ENCODE results near the gene ADAMTS12. TPM values are rescaled to one million over a fixed set of nuclear protein-coding genes. Genes with fewer than 3 reads are reported as not detected.

Gene ADAMTS12
- total RNA-seq, 1 donor from 2014 or later: 2.2 TPM

DNA sequence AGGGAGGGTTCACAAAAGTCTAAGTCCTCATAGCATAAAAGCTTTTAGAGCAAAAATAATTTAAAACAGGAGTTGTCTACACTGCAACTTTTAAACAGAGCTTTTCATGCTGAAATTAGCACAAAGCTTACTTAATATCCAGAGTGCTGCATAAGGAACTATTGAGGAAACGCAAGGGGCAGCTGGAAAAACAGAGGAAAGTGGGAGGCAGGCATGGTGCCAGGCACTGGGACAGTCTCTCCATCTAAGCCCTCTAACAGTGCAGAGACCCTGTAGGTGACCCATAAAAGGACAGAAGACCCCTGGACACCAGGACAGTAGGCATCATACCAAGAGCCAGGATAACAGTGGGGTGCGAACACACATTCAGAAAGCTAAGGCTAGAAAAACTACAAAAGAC lies 49.3 kb downstream of the ADAMTS12 start:
- DNase-seq (ENCODE audit: low spot score): no peak

GRCh38 chr5:33841891-33842290 lies 49.9 kb downstream of the ADAMTS12 start:
- DNase-seq (ENCODE audit: low spot score): no peak

DNA sequence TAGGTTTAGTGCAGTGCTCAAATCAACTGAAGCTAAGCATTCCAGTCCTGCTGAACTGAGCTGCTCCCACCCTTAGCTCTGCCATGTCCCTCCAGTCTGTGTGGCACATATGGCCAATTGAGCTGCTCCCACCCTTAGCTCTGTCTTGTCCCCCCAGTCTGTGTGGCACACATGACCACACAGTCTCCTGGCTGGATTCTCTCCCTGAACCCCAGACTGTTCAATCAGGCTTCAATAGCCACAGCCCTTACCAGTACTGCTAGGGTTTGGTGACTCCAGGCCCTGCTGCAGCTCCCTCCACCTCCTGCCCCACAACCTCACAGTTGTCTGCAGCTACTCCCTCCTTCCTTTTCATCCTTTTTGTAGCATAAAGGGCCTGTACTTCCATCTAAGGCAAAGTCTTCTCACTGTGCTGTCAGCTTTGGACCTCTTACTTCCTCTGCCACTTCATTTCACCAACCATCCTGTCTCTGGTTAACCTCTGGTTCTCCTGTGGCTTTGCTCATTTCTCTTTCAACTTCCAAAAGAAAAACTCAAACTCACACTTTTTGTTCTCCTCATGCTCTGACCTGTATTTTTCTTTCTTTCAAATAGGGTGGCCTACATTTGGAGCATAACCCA lies 50.8 kb downstream of the ADAMTS12 start:
- no peak for DNase-seq (ENCODE audit: low spot score)

DNA sequence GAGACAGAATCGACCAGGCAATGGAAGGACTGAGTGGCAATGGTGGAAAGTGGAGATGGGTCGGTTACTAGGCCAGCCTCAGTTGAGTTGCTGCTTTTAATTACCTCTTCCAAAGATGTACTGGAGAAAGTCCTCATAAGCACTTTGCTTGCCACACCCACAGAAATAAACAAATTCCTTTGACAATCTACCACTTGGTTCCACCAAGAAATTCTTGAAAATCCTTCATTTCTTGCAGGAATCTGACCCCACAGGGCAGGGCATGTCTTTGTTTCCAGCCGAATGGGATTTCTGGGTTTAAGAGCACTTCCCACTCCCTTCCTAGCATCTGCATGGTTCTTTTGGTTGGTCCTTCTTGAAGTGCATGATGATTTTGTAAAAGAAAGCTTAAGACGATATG lies 54.5 kb downstream of the ADAMTS12 start:
- DNase-seq (ENCODE audit: low spot score): no peak

DNA sequence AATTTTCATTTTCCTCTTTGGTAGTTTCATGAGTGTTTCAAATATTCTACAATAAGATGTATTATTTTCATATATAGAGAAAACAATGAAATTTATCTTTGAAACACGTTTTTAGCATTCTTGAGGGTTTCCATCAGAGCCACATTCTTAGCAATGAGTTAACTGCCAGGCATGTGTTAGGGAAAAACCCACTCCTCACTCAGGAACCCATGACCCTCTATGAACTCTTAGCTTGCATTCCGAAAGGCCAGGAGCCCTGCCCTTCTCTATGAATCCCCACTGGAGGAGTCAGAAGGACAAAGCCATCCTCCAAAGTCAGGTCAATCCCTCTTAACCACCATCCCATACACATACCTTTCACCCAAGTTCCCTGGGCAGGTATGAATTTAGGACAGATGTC lies 57.5 kb downstream of the ADAMTS12 start:
- DNase-seq (ENCODE audit: low spot score): no peak

GRCh38 chr5:33833237-33833575 lies 58.6 kb downstream of the ADAMTS12 start:
- no peak for DNase-seq (ENCODE audit: low spot score)

GRCh38 chr5:33832404-33833236 lies 59.2 kb downstream of the ADAMTS12 start:
- no peak for DNase-seq (ENCODE audit: low spot score)

DNA sequence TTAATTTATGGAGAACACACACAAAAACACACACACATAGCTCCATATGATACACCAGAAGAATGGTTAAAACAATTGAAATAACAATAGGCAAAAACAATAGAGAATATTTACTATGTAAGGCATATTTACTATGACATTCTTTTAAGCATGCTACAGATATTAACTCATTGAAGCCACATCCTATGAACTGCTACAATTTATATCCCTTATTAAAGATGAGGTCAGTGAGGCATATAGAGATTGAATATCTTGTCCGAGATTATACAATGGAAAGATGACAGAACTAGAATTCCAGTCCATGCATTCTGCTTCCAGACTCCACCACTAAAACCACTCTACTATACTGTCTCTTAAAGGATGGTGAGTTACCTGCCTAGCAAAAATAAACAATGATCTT lies 60.7 kb downstream of the ADAMTS12 start:
- DNase-seq (ENCODE audit: low spot score): no peak

DNA sequence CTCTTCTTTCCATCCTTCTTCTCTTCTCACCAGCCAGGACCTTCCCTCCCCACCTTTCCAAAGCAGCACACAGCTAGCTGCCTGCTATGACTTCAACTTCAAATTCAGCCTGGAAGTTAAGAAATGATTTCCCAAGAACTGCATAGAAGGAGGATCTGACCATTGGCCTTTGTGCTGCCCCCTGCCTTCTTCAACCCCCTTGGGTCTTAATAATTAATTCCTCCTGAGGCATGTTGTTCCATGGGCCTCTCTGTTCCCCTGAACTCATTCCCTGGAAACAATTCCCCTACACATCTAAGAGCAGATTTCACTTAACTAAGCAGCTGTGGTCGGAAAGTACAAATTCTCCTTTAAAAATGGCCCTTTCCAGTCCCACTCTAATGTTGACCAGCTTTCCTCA lies 62.4 kb downstream of the ADAMTS12 start:
- DNase-seq (ENCODE audit: low spot score): no peak

- DNase-seq (ENCODE audit: low spot score): no peak
These were observed 63.0 kb downstream of the ADAMTS12 start for GRCh38 chr5:33828626-33829308.

DNA sequence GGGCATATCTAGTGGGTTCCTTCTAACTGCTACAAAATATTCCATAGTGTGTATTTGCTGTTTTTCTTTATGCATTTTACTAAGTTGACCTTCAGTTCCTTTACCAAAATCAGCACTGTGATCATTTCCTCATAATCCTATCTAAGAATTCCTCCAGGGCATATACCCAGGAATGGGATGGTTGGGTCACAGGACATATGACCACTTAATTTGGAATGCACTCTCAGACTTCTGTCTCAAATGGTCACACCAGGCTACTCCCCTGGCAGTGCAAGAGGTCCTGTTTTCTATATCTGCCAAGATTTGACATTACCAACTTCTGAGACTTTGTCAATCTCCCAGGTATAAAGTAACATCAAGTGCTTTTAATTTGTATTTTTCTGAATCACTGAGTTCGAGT lies 63.9 kb downstream of the ADAMTS12 start:
- no peak for DNase-seq (ENCODE audit: low spot score)

DNA sequence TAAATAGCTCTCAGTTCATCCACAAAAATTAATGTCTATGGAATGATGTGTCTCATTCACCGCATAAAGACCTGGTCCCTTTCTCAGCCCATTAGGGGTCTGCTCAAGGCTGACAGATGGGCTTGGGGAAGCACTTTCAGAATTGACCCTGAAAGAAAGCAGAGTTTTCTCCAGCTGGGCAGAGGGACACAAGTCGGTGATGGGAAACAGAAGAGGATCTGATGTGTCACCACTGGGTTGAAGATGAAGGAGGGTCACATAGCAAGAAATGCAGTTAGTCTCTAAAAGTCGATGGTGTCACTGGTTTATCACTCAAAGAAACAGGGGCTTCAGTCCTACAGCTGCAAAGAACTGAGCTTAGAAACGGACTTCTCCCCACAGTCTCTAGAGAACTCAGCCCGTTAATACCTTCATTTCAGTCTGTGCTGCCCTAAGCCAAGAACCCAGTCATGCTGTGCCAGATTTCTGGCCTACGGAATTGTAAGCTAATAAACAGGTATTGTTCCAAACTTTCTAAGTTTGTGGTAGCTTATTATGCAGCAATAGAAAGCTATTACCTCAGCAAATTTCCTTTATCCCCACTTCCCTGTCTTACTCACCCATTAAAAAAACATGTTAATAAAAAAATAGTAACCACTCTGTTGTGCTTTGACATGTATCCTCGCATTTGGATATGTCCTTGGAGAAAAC lies 64.6 kb downstream of the ADAMTS12 start:
- no peak for DNase-seq (ENCODE audit: low spot score)

- DNase-seq (ENCODE audit: low spot score): peak; percentile 11
These were observed 67.1 kb downstream of the ADAMTS12 start for GRCh38 chr5:33824516-33825195.

DNA sequence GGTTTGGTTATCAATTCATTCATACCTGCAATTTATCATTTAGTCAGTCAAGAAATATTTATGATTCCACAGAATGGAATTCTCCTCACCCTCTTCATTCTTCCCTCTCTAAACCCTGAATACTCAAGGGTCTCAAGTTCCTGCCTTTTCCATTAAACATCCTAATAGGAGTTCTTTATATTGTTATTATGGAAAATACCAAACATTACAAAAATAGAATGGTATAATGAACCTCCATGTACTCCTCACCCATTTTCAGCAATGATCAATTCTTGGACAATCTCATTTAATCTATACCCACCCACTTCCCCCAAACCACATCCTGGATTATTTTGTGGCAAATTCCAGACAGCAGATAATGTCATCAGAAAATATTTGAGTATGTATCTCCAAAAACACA lies 74.5 kb downstream of the ADAMTS12 start:
- no peak for DNase-seq (ENCODE audit: low spot score)

GRCh38 chr5:33816791-33817190 lies 75.0 kb downstream of the ADAMTS12 start:
- DNase-seq (ENCODE audit: low spot score): no peak

DNA sequence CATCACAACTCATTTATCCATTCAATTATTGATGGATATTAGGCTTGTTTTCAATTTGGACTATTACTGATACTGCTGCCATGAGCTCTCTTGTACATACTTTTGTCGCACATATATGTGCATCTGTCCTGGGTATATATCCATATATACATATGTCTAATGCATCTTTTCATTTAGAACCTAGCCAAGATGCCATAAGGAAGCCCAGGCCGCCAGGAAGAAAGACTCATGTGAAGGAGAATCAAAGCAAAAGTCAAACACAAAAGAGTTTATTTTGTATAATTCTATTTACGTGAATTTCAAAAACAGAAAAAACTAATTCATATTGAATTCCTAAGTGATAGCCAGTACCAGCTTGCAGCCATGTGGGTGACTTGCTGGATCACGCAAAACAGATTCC lies 79.0 kb downstream of the ADAMTS12 start:
- DNase-seq (ENCODE audit: low spot score): no peak

DNA sequence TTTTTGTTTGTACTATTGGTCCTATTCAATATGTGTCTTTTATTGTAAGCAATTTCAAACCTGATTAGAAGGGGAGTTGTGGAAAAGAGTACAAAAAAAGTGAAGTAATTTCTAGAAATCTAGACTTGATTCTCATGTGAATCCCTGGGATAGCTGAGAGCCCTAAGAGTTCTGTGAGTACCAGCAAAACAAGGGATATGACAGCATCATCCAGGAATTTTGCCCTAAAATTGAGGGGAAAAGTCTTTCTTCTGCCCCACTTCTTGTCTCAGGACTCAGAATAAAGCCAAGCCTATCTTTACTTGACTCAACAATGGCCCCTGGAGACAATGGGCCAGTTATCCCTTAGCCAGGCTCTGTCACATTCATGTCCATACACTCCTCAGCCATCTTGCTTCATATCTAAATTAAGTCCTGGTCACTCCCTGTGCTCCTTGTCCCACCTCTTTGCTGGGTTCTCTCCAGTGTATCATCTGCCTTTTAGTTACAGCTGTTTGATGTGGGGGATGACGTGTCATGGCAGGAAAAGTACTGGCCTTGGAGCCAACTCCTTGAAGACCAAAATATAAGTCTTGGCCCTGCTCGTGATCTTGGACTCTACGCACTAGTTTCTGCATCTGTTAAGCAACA lies 81.2 kb downstream of the ADAMTS12 start:
- DNase-seq (ENCODE audit: low spot score): no peak

DNA sequence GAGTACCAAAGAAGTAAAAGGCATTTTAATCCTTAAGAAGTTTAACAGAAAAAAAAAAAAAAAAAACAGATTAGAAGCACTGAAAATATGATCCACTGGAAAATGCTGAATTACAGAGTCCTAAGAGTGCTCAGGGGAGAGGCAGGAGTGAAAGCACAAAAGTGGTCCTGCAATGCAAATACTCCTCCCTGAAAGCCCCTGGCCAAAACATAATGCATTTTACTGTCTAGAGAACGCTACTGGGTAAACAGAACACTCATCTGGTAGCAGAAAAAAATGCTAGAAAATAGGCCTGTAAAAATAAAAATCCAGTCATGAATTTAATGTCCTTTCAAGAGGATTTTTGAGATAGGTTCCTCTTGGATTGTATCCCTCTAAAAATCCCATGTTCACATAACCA lies 81.9 kb downstream of the ADAMTS12 start:
- no peak for DNase-seq (ENCODE audit: low spot score)

- no peak for DNase-seq (ENCODE audit: low spot score)
These were observed 83.1 kb downstream of the ADAMTS12 start for GRCh38 chr5:33808699-33809098.

DNA sequence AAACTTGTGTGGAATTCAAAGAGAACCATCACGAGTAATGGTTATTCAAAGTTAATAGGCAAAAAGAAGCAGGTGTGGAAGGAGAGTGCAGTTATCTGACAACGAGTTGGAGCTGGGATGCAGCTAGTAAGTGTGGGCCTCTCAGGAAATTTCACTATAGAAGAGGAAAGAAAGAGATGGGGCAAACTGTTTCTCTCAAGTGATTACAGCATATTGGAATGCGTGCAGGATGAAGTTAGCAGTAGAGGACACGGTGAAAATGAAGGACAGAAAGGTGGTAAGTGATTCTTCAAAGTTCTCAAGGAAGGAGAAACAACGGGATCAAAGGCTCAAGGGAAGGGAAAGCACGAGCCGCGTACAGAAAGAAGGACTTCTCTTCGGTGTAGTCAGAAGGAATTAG lies 84.0 kb downstream of the ADAMTS12 start:
- DNase-seq (ENCODE audit: low spot score): no peak

DNA sequence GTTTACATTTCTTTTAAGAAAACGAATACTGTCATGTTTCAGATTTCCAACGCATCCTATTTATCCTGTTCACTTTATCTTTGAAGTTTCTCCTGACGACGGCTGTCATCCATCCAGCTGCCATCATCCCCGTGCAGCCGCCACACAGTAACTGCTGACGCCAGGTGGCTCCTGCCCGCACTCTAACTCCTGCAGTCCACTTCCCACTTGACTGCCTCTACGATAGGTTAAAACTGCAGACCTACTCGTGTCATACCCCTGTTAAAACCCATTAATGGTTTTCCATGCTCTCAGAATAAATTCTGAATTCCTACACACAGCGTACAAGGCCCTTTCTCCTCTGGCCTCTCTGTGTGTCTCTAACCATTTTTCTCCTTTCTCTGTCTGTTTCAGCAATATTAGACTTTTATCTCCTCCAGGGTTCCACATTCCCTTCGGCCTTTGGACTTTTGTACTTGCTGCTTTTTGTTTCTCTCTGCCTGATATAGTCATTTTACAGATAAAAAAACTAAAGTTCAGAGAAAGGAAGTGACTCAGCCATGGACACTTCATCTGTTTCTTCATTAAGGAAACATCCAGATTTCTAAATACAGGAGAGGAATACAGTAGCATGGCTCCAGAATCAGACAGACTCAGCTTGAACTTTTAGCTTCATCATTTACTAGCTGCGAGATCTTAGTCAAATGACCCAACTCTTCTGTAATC lies 84.9 kb downstream of the ADAMTS12 start:
- no peak for DNase-seq (ENCODE audit: low spot score)

Measured in mucosa of gallbladder (tissue), 1 donor.